ENCODE results near the gene NIM1K.
"Not testable (repeated sequence)": the region's sequence is repeated elsewhere in the genome, so short reads cannot be mapped to it uniquely, and the experiment has no call there.

DNA sequence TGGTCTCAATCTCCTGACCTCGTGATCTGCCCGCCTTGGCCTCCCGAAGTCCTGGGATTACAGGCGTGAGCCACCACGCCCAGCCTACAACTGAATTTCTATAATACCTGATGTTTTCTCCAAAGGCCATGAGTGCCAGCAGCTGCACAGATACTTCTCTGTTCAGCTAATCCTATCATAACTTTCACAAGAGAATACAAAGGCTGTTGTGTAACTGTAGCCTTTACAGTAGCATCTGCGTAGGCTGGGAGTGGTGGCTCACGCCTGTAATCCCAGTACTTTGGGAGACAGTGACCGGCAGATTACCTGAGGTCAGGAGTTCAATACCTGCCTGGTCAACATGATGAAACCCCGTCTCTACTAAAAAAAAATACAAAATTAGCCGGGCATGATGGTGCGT is 8.9 kb upstream of the NIM1K start:
- TF ChIP-seq, protein P1, sequence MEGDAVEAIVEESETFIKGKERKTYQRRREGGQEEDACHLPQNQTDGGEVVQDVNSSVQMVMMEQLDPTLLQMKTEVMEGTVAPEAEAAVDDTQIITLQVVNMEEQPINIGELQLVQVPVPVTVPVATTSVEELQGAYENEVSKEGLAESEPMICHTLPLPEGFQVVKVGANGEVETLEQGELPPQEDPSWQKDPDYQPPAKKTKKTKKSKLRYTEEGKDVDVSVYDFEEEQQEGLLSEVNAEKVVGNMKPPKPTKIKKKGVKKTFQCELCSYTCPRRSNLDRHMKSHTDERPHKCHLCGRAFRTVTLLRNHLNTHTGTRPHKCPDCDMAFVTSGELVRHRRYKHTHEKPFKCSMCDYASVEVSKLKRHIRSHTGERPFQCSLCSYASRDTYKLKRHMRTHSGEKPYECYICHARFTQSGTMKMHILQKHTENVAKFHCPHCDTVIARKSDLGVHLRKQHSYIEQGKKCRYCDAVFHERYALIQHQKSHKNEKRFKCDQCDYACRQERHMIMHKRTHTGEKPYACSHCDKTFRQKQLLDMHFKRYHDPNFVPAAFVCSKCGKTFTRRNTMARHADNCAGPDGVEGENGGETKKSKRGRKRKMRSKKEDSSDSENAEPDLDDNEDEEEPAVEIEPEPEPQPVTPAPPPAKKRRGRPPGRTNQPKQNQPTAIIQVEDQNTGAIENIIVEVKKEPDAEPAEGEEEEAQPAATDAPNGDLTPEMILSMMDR (IDR thresholded peaks at IDR 0.05) = not testable (repeated sequence)
- not testable (repeated sequence) for TF ChIP-seq POLR2A (IDR thresholded peaks at IDR 0.05)
